GM12801 (cell line): ENCODE results near the gene ECSIT.

Experiments used
- CTCF ChIP-seq: IDR thresholded peaks from one replicate; pipeline ENCODE4 v1.5.1; 2011; ENCODE audit warnings: control low read depth; ENCODE audit not compliant: insufficient read length; ENCODE audit errors: extremely low read depth

The ECSIT gene

DNA sequence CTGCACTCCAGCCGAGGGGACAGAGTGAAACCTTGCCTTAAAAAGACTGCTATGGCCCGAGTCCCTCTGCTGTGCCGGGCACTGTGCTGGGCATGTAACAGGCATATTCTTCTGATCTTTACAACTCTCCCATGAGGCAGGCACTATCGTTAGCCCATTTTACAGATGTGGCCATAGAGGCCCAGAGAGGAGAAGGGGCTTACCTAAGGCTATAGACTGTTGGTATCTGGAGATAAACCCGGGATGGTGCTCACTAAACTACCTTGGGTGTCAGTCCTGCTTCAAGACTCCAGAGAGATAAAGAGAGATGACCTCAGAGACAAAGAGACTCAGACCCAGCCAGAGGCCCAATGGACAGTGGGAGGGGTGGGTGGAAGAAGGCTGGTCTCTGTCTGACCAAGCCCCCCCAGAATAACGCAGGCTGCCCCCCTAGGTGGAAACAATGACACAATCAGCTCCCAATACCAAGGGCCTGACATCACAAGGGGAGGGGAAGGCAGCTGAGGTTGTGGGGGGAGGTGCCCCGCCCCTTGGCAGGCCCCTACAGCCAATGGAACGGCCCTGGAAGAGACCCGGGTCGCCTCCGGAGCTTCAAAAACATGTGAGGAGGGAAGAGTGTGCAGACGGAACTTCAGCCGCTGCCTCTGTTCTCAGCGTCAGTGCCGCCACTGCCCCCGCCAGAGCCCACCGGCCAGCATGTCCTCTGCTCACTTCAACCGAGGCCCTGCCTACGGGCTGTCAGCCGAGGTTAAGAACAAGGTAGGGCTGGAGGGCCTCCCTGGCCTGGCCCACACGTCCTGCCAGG lies 9.5 kb upstream of the ECSIT start, which contains the start of gene CNN1:
TSS of gene CNN1 (plus strand) at position 620 of the 805 bp plus-strand sequence. CDS start at position 697, 77 bp downstream.
- TF ChIP-seq CTCF = no peak

- TF ChIP-seq CTCF = no peak
Observed at GRCh38 chr19:11535792-11536595, 7.1 kb upstream of the ECSIT start.

- no peak for TF ChIP-seq CTCF
Observed at GRCh38 chr19:11534948-11535347, 6.0 kb upstream of the ECSIT start.

- TF ChIP-seq CTCF = no peak
Observed at GRCh38 chr19:11534538-11534937, 5.6 kb upstream of the ECSIT start.

- TF ChIP-seq CTCF = no peak
Observed at GRCh38 chr19:11530432-11530831, 1.5 kb upstream of the ECSIT start.

DNA sequence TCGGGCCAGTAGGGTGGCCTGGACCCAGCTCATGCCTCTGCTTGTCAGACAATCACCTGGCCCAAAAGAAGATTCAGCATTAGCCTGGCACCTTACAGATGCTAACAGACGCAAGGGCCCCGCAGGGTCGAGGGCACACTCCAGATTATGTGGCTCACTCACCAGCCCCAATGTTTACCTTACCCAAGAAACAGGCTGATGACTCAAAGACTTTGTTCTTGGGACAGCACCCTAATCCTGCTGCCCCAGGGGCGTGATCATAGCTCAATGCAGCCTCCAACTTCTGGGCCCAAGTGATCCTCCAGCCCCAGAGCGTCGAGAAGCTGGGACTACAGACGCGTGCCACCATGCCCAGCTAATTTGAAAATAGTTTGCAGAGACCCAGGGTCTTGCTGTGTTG lies 9.8 kb downstream of the ECSIT start:
- no peak for TF ChIP-seq CTCF

DNA sequence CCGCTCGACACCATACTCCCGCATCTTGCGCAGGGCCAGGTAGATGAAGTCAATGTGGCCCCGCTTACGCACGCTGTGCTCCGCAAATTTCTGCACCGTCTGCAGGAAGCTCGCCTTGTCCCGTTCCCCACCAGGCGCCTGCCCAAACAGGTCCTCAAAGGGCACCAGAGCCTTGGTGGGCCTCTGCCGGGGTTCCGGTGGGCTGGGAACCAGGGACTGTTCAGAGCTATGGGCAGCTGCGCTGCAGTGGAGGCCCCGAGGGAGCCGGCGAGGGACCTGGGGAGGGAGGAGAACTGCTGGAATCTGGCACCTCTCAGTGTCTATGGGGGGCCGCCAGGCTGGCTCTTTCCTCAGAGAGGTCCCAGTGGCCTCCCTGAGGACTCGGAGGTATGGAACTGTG lies 15.0 kb downstream of the ECSIT start:
- no peak for TF ChIP-seq CTCF
